ENCODE data around the gene NUP93.

DNA sequence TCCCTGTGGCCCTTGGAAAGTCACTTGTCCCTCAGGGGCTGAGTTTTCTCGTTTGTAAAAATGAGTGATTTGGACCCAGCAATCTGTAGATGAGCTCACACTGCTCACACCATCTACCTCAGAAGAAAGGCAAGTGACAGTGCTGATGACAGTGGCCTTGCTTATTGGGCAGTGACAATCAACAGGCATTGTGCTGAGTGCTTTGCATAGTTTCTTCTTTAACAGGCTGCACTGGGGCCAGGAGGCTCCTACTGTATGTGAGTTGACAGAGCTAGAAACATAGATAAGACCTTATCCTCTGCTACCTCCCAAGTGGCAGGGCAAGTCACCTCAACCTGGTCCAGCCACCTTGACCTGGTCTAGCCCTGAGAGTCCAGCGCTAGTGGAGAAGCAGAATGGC is 105.4 kb downstream of the NUP93 start:
- TF ChIP-seq, protein P1, sequence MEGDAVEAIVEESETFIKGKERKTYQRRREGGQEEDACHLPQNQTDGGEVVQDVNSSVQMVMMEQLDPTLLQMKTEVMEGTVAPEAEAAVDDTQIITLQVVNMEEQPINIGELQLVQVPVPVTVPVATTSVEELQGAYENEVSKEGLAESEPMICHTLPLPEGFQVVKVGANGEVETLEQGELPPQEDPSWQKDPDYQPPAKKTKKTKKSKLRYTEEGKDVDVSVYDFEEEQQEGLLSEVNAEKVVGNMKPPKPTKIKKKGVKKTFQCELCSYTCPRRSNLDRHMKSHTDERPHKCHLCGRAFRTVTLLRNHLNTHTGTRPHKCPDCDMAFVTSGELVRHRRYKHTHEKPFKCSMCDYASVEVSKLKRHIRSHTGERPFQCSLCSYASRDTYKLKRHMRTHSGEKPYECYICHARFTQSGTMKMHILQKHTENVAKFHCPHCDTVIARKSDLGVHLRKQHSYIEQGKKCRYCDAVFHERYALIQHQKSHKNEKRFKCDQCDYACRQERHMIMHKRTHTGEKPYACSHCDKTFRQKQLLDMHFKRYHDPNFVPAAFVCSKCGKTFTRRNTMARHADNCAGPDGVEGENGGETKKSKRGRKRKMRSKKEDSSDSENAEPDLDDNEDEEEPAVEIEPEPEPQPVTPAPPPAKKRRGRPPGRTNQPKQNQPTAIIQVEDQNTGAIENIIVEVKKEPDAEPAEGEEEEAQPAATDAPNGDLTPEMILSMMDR (IDR thresholded peaks at IDR 0.05) = no peak
- no peak for TF ChIP-seq POLR2A (IDR thresholded peaks at IDR 0.05)
